GM21786 (cell line): Measurements from ENCODE around the gene UQCRC1.

Source experiments
- ATAC-seq: cut with Tn5 transposase; IDR thresholded peaks from one replicate; pipeline ENCODE4 v1.9.1; 2021; ENCODE audit not compliant: unreplicated experiment

The UQCRC1 gene

GRCh38 chr3:48609088-48610005 lies at the start of gene UQCRC1:
UQCRC1 (minus strand) TSS chr3:48609646; CDS start chr3:48609620, 26 bp downstream.
- ATAC-seq = peak; percentile 94

- ATAC-seq = no peak
Measured at GRCh38 chr3:48656841-48657281, 47.4 kb upstream of the UQCRC1 start.

- ATAC-seq = no peak
Measured at GRCh38 chr3:48656061-48656840, 46.8 kb upstream of the UQCRC1 start.

- no peak for ATAC-seq
Measured at GRCh38 chr3:48655606-48656005, 46.2 kb upstream of the UQCRC1 start.

- ATAC-seq = no peak
Measured at GRCh38 chr3:48655063-48655462, 45.6 kb upstream of the UQCRC1 start.

- no peak for ATAC-seq
Measured at GRCh38 chr3:48652923-48653715, 43.7 kb upstream of the UQCRC1 start.

GRCh38 chr3:48651771-48652170 lies 42.3 kb upstream of the UQCRC1 start:
- ATAC-seq = no peak

- ATAC-seq = no peak
Measured at GRCh38 chr3:48650723-48651122, 41.3 kb upstream of the UQCRC1 start.

- ATAC-seq = no peak
Measured at GRCh38 chr3:48648188-48648850, 38.9 kb upstream of the UQCRC1 start.

GRCh38 chr3:48647714-48648113 lies 38.3 kb upstream of the UQCRC1 start:
- no peak for ATAC-seq

- ATAC-seq = no peak
Measured at GRCh38 chr3:48644898-48645760, 35.7 kb upstream of the UQCRC1 start.

GRCh38 chr3:48642605-48643004 lies 33.2 kb upstream of the UQCRC1 start:
- ATAC-seq = no peak

- ATAC-seq = no peak
Measured at GRCh38 chr3:48641396-48641795, 31.9 kb upstream of the UQCRC1 start.

- ATAC-seq = no peak
Measured at GRCh38 chr3:48639944-48640606, 30.6 kb upstream of the UQCRC1 start.

- ATAC-seq = no peak
Measured at GRCh38 chr3:48637305-48637704, 27.9 kb upstream of the UQCRC1 start.

- no peak for ATAC-seq
Measured at GRCh38 chr3:48636149-48636655, 26.8 kb upstream of the UQCRC1 start.

GRCh38 chr3:48635222-48636021 lies 26.0 kb upstream of the UQCRC1 start, which contains the start of gene SLC26A6:
SLC26A6 (minus strand) TSS chr3:48635461; CDS start chr3:48635393, 68 bp downstream.
- peak; percentile 92 for ATAC-seq

- no peak for ATAC-seq
Measured at GRCh38 chr3:48634661-48635221, 25.3 kb upstream of the UQCRC1 start.
